Right forelimb (tissue), 1 donor: Measurements from ENCODE around the gene CSF3.

Source experiments
- DNase-seq: peaks from one replicate; pipeline ENCODE4 v3.0.0-alpha.2; 2018

CSF3 gene

GRCh38 chr17:40015005-40015997 is at the start of gene CSF3:
Gene CSF3, plus strand, starts transcription at chr17:40015440. Its CDS starts 35 bp downstream, at chr17:40015475.
- peak; percentile 53 for DNase-seq

- DNase-seq = no peak
These were observed 48.5 kb upstream of the CSF3 start for GRCh38 chr17:39966771-39967170.

- no peak for DNase-seq
These were observed 46.5 kb upstream of the CSF3 start for GRCh38 chr17:39968761-39969160.

- DNase-seq = no peak
These were observed 45.9 kb upstream of the CSF3 start for GRCh38 chr17:39969375-39969774.

- no peak for DNase-seq
These were observed 45.0 kb upstream of the CSF3 start for GRCh38 chr17:39970157-39970692.

- no peak for DNase-seq
These were observed 44.1 kb upstream of the CSF3 start for GRCh38 chr17:39971076-39971603.

- no peak for DNase-seq
These were observed 43.0 kb upstream of the CSF3 start for GRCh38 chr17:39972271-39972670.

GRCh38 chr17:39973496-39973895 is 41.7 kb upstream of the CSF3 start:
- no peak for DNase-seq

GRCh38 chr17:39974433-39974832 is 40.8 kb upstream of the CSF3 start:
- DNase-seq = no peak

GRCh38 chr17:39975801-39976200 is 39.4 kb upstream of the CSF3 start:
- DNase-seq = no peak

- no peak for DNase-seq
These were observed 36.1 kb upstream of the CSF3 start for GRCh38 chr17:39979016-39979670.

GRCh38 chr17:39979893-39980350 is 35.3 kb upstream of the CSF3 start:
- DNase-seq = no peak

GRCh38 chr17:39980351-39981206 is 34.7 kb upstream of the CSF3 start, which contains the start of gene PSMD3:
Gene PSMD3, plus strand, starts transcription at chr17:39980807. Its CDS starts 164 bp downstream, at chr17:39980971.
- DNase-seq = peak; percentile 99

- no peak for DNase-seq
These were observed 34.0 kb upstream of the CSF3 start for GRCh38 chr17:39981207-39981741.

GRCh38 chr17:39981766-39982375 is 33.4 kb upstream of the CSF3 start:
- DNase-seq = no peak

- DNase-seq = no peak
These were observed 26.9 kb upstream of the CSF3 start for GRCh38 chr17:39988206-39988810.

GRCh38 chr17:39994448-39994847 is 20.8 kb upstream of the CSF3 start:
- DNase-seq = no peak

GRCh38 chr17:39995438-39995837 is 19.8 kb upstream of the CSF3 start:
- DNase-seq = no peak

GRCh38 chr17:39996162-39996561 is 19.1 kb upstream of the CSF3 start:
- DNase-seq = no peak

GRCh38 chr17:39996800-39997199 is 18.4 kb upstream of the CSF3 start:
- DNase-seq = no peak

- DNase-seq = no peak
These were observed 17.7 kb upstream of the CSF3 start for GRCh38 chr17:39997543-39997942.
